ENCODE results near the gene EPHB1. TPM values are rescaled to one million over a fixed set of nuclear protein-coding genes. Genes with fewer than 3 reads are reported as not detected.

Gene EPHB1
- total and polyA plus RNA-seq, 2 experiments from 2014 or later: 0.43 to 0.81 TPM

DNA sequence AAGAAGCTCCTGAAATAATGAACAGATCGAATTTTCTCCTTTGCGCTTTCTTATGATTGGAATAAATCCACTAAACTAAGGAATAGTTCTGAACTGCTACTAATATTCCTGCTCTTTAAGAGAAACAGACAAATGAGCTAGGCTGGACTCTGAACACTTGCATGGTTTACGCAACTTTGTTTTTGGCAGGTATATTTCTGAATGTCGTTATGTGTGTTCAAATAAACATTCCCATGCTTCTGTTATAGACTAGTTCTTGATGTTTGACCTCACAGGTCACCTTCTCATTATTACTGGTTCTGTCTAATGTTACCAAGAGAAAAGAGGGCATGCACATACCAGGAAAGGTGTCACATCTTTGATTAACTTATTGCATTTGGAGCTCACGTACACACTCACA is 418.2 kb downstream of the EPHB1 start:
- Histone ChIP-seq H3K9me3 (ENCODE audit: low read depth) (no peaks in the 10 kb centered on the region), H3K4me2 (ENCODE audit: unreplicated experiment) (no peak overlapping the region), H3K9me2 (ENCODE audit: insufficient read depth) (no peaks in the 10 kb centered on the region), H3K27ac (no peak overlapping the region), H3K27me3 (replicated peaks; ENCODE audit: insufficient read depth) (no peaks in the 10 kb centered on the region), H3K9ac (no peak overlapping the region), H3K4me3 (no peak overlapping the region), H3F3A (ENCODE audit: insufficient read depth) (no peaks in the 10 kb centered on the region), H3K79me2 (ENCODE audit: insufficient read depth) (no peaks in the 10 kb centered on the region), H3K4me1 (ENCODE audit: insufficient read depth) (no peaks in the 10 kb centered on the region), H3K36me3 (ENCODE audit: low read depth) (no peaks in the 10 kb centered on the region), H4K20me1 (ENCODE audit: insufficient read depth) (no peaks in the 10 kb centered on the region), H2AFZ (no peak overlapping the region)
- WGBS, 2 experiments (ENCODE audit: low coverage in 1 of 2, low lambda C conversion rate in 2 of 2, missing lambda C conversion rate in 2 of 2): 83 to 85% methylated on average over 5 of the region's 5 CpGs
- in situ Hi-C loops (cut with MboI): no loop called here
- TF ChIP-seq EZH2 (IDR thresholded peaks at IDR 0.05; ENCODE audit: insufficient read depth, poor library complexity, severe bottlenecking) (no peak), EZH2phosphoT487 (IDR thresholded peaks at IDR 0.05; ENCODE audit: insufficient read depth, low read depth) (no peak)
- no peak for DNase-seq

GRCh38 chr3:135213822-135214221 is 418.8 kb downstream of the EPHB1 start:
- no peak overlapping the region for H3K4me2 ChIP-seq (ENCODE audit: unreplicated experiment)
- no peaks in the 10 kb centered on the region for H3K9me3 ChIP-seq (ENCODE audit: low read depth)
- no peak for DNase-seq
- no peaks in the 10 kb centered on the region for H4K20me1 ChIP-seq (ENCODE audit: insufficient read depth)
- H3K79me2 ChIP-seq (ENCODE audit: insufficient read depth): no peaks in the 10 kb centered on the region
- H3K9me2 ChIP-seq (ENCODE audit: insufficient read depth): no peaks in the 10 kb centered on the region
- WGBS, 2 experiments (ENCODE audit: low coverage in 1 of 2, low lambda C conversion rate in 2 of 2, missing lambda C conversion rate in 2 of 2): 41 to 55% methylated on average over 4 to 5 of the region's 5 CpGs
- H3F3A ChIP-seq (ENCODE audit: insufficient read depth): no peaks in the 10 kb centered on the region
- in situ Hi-C loops (cut with MboI): no loop called here
- TF ChIP-seq EZH2phosphoT487 (IDR thresholded peaks at IDR 0.05; ENCODE audit: insufficient read depth, low read depth) (no peak), EZH2 (IDR thresholded peaks at IDR 0.05; ENCODE audit: insufficient read depth, poor library complexity, severe bottlenecking) (no peak)
- H3K27me3 ChIP-seq (replicated peaks; ENCODE audit: insufficient read depth): no peaks in the 10 kb centered on the region
- H3K9ac ChIP-seq: no peak overlapping the region
- H3K4me1 ChIP-seq (ENCODE audit: insufficient read depth): no peaks in the 10 kb centered on the region
- H2AFZ ChIP-seq: no peak overlapping the region
- no peak overlapping the region for H3K4me3 ChIP-seq
- H3K36me3 ChIP-seq (ENCODE audit: low read depth): no peaks in the 10 kb centered on the region
- H3K27ac ChIP-seq: no peak overlapping the region

- H3K9ac ChIP-seq: no peak overlapping the region
Observed at GRCh38 chr3:135214400-135214799, 419.3 kb downstream of the EPHB1 start.

GRCh38 chr3:135215516-135215915 is 420.5 kb downstream of the EPHB1 start:
- WGBS, 2 experiments (ENCODE audit: low coverage in 1 of 2, low lambda C conversion rate in 2 of 2, missing lambda C conversion rate in 2 of 2): 88 to 89% methylated on average over 6 of the region's 6 CpGs
- peak; percentile 4 for DNase-seq
- no peaks in the 10 kb centered on the region for H3K9me2 ChIP-seq (ENCODE audit: insufficient read depth)
- in situ Hi-C loops (cut with MboI): no loop called here
- no peaks in the 10 kb centered on the region for H3K36me3 ChIP-seq (ENCODE audit: low read depth)
- H4K20me1 ChIP-seq (ENCODE audit: insufficient read depth): no peaks in the 10 kb centered on the region
- H3K9me3 ChIP-seq (ENCODE audit: low read depth): no peaks in the 10 kb centered on the region
- no peak overlapping the region for H3K4me3 ChIP-seq
- H3K4me1 ChIP-seq (ENCODE audit: insufficient read depth): no peaks in the 10 kb centered on the region
- no peak overlapping the region for H2AFZ ChIP-seq
- H3K4me2 ChIP-seq (ENCODE audit: unreplicated experiment): no peak overlapping the region
- H3K27me3 ChIP-seq (replicated peaks; ENCODE audit: insufficient read depth): no peaks in the 10 kb centered on the region
- no peaks in the 10 kb centered on the region for H3F3A ChIP-seq (ENCODE audit: insufficient read depth)
- TF ChIP-seq EZH2 (IDR thresholded peaks at IDR 0.05; ENCODE audit: insufficient read depth, poor library complexity, severe bottlenecking): no peak
- TF ChIP-seq EZH2phosphoT487 (IDR thresholded peaks at IDR 0.05; ENCODE audit: insufficient read depth, low read depth): no peak
- H3K79me2 ChIP-seq (ENCODE audit: insufficient read depth): no peaks in the 10 kb centered on the region
- H3K27ac ChIP-seq: no peak overlapping the region
- no peak overlapping the region for H3K9ac ChIP-seq

More at GRCh38 chr3:135214400-135214799, 419.3 kb downstream of the EPHB1 start:
- no peaks in the 10 kb centered on the region for H3K79me2 ChIP-seq (ENCODE audit: insufficient read depth)
- no peaks in the 10 kb centered on the region for H3K9me2 ChIP-seq (ENCODE audit: insufficient read depth)
- H3K36me3 ChIP-seq (ENCODE audit: low read depth): no peaks in the 10 kb centered on the region
- no peak overlapping the region for H2AFZ ChIP-seq
- H3K4me3 ChIP-seq: no peak overlapping the region
- no peaks in the 10 kb centered on the region for H3F3A ChIP-seq (ENCODE audit: insufficient read depth)
- H3K27ac ChIP-seq: no peak overlapping the region
- H3K4me1 ChIP-seq (ENCODE audit: insufficient read depth): no peaks in the 10 kb centered on the region
- H4K20me1 ChIP-seq (ENCODE audit: insufficient read depth): no peaks in the 10 kb centered on the region
- in situ Hi-C loops (cut with MboI): no loop called here
- 85 to 90% methylated on average over 5 of the region's 5 CpGs for WGBS, 2 experiments (ENCODE audit: low coverage in 1 of 2, low lambda C conversion rate in 2 of 2, missing lambda C conversion rate in 2 of 2)
- DNase-seq: no peak
- H3K9me3 ChIP-seq (ENCODE audit: low read depth): no peaks in the 10 kb centered on the region
- no peak for TF ChIP-seq EZH2 (IDR thresholded peaks at IDR 0.05; ENCODE audit: insufficient read depth, poor library complexity, severe bottlenecking)
- TF ChIP-seq EZH2phosphoT487 (IDR thresholded peaks at IDR 0.05; ENCODE audit: insufficient read depth, low read depth): no peak
- no peaks in the 10 kb centered on the region for H3K27me3 ChIP-seq (replicated peaks; ENCODE audit: insufficient read depth)
- no peak overlapping the region for H3K4me2 ChIP-seq (ENCODE audit: unreplicated experiment)

DNA sequence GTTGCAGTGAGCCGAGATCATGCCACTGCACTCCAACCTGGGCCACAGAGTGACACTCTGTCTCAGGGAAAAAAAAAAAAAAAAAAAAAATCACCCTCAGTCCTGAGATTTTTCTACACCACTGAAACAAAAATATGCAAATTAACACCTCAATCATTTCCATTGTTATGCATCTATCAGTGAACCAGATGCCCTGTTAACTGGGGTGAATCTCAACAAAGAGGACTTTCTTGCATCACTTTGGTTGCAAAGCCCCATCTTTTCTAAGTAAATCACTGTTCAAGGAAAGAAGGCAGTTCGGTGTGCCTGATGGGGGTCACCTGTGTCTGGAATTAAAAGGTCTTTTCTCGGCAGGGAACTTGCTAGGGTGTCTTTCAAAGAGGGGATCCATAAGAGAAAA is 421.6 kb downstream of the EPHB1 start:
- Histone ChIP-seq H3K9ac (no peak overlapping the region), H4K20me1 (ENCODE audit: insufficient read depth) (no peaks in the 10 kb centered on the region), H3K9me3 (ENCODE audit: low read depth) (no peaks in the 10 kb centered on the region), H3K79me2 (ENCODE audit: insufficient read depth) (no peaks in the 10 kb centered on the region), H3K27ac (no peak overlapping the region), H2AFZ (no peak overlapping the region), H3K4me2 (ENCODE audit: unreplicated experiment) (no peak overlapping the region), H3K4me1 (ENCODE audit: insufficient read depth) (no peaks in the 10 kb centered on the region), H3K36me3 (ENCODE audit: low read depth) (no peaks in the 10 kb centered on the region), H3K27me3 (replicated peaks; ENCODE audit: insufficient read depth) (no peaks in the 10 kb centered on the region), H3K4me3 (no peak overlapping the region), H3K9me2 (ENCODE audit: insufficient read depth) (no peaks in the 10 kb centered on the region), H3F3A (ENCODE audit: insufficient read depth) (no peaks in the 10 kb centered on the region)
- in situ Hi-C loops (cut with MboI): no loop called here
- no peak for TF ChIP-seq EZH2phosphoT487 (IDR thresholded peaks at IDR 0.05; ENCODE audit: insufficient read depth, low read depth)
- TF ChIP-seq EZH2 (IDR thresholded peaks at IDR 0.05; ENCODE audit: insufficient read depth, poor library complexity, severe bottlenecking): no peak
- DNase-seq: no peak
- WGBS, 2 experiments (ENCODE audit: low coverage in 1 of 2, low lambda C conversion rate in 2 of 2, missing lambda C conversion rate in 2 of 2): 32 to 36% methylated on average over 3 of the region's 3 CpGs
